ENCODE results near the gene UBAP2. TPM values are rescaled to one million over a fixed set of nuclear protein-coding genes. Genes with fewer than 3 reads are reported as not detected.

The UBAP2 gene
- total and polyA plus RNA-seq, 2 donors (not counting 3 experiments of a cell fraction or from before 2014, with no cell fraction given), result 43.2 to 55.8 TPM

DNA sequence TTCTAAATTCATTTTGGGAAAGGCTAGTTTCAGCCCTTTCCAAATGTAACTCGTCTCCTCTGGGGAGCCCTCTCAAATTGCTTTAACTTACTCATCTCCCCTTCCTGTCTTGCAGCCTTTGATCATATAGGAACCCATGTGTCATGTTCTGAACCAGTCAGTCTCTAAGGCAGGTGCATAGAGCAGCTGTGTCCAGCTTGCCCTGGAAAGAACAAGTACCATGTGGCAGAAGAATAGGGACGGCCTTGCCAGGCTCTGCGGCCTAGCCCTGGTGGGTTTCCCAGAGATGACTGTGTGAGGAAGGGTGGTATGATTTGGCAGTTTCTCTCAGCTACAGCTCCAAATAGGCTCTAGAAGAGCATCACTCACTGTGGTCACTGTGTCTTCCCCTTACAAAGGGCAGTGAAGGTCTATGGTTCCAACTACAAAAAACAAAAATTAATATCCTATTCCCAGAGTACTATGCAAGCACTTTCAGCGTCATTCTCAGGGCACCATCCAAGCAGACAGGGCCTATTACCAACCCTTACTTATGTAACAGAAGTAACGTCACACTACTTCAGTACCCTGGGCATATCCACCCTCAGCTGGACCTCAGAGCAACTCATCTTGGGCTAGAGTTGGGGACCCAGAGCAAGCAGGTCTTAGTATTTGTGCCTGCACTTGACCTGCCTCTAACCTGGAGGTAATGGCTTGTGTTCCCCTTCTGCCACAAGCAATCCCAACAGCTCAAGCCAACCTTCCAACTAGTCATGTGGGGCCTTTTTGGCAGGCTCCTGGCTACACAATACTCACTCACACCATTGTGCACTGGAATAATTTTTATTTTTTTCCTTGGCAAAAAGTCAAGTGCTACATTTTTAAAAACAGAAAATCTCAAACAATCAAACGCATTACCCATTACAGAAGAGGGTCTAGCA is 37.2 kb upstream of the UBAP2 start:
- H3K27me3 ChIP-seq (ENCODE audit: control insufficient read depth in 2 of 2, insufficient read depth in 2 of 2, low read length in 2 of 2), result no peaks in the 10 kb centered on the region
- no peaks in the 10 kb centered on the region for H4K20me1 ChIP-seq (replicated peaks; ENCODE audit: control insufficient read depth, extremely low read depth, insufficient read depth, low read length)
- H3K9ac ChIP-seq (replicated peaks; ENCODE audit: extremely low read depth, insufficient read depth, low read length), result no peak overlapping the region
- peak; percentile 21 for FAIRE-seq
- dilution Hi-C loops (cut with MboI; ENCODE audit: extremely low pct_ligation_motif_present, low sequenced_read_pairs), result no loop called here
- DNase-seq (ENCODE audit: low read depth, low spot score), result no peak
- POLR2A ChIA-PET, result no interaction called here
- H3K9me3 ChIP-seq (replicated peaks; ENCODE audit: control insufficient read depth, insufficient read depth, low read length), result no peaks in the 10 kb centered on the region
- no TSS peak for BruUV-seq (replicated peaks)
- H3K4me2 ChIP-seq (ENCODE audit: insufficient read depth, low read length), result no peak overlapping the region
- H3K36me3 ChIP-seq (ENCODE audit: control insufficient read depth in 2 of 2, extremely low read depth in 1 of 2, insufficient read depth in 2 of 2, low read length in 2 of 2), result peaks cover 20 to 23% of the 10 kb centered on the region in 2 experiments
- no peak for TF ChIP-seq JUN (IDR thresholded peaks at IDR 0.05; ENCODE audit: borderline replicate concordance, insufficient read depth, insufficient read length, low read depth)
- no peak for TF ChIP-seq MYC (IDR thresholded peaks at IDR 0.05; ENCODE audit: low read depth, low read length)
- TF ChIP-seq, protein P1, sequence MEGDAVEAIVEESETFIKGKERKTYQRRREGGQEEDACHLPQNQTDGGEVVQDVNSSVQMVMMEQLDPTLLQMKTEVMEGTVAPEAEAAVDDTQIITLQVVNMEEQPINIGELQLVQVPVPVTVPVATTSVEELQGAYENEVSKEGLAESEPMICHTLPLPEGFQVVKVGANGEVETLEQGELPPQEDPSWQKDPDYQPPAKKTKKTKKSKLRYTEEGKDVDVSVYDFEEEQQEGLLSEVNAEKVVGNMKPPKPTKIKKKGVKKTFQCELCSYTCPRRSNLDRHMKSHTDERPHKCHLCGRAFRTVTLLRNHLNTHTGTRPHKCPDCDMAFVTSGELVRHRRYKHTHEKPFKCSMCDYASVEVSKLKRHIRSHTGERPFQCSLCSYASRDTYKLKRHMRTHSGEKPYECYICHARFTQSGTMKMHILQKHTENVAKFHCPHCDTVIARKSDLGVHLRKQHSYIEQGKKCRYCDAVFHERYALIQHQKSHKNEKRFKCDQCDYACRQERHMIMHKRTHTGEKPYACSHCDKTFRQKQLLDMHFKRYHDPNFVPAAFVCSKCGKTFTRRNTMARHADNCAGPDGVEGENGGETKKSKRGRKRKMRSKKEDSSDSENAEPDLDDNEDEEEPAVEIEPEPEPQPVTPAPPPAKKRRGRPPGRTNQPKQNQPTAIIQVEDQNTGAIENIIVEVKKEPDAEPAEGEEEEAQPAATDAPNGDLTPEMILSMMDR (IDR thresholded peaks at IDR 0.05; ENCODE audit: extremely low read depth in 1 of 2, insufficient read depth in 1 of 2, low read depth in 1 of 2, low read length in 2 of 2), result no peak
- TF ChIP-seq POLR2A (IDR thresholded peaks at IDR 0.05; ENCODE audit: low read depth, low read length), result no peak
- TF ChIP-seq EZH2 (IDR thresholded peaks at IDR 0.05; ENCODE audit: borderline replicate concordance, low read depth, low read length, severe bottlenecking), result no peak
- no peak for TF ChIP-seq GATA2 (IDR thresholded peaks at IDR 0.05; ENCODE audit: insufficient read depth, insufficient read length, low read depth, low read length)
- no peak for TF ChIP-seq POLR2AphosphoS5 (IDR thresholded peaks at IDR 0.05; ENCODE audit: insufficient read depth, low read depth, low read length)
- no peak for TF ChIP-seq FOS (IDR thresholded peaks at IDR 0.05; ENCODE audit: borderline replicate concordance, insufficient read depth, low read length)
- TF ChIP-seq, protein P2, sequence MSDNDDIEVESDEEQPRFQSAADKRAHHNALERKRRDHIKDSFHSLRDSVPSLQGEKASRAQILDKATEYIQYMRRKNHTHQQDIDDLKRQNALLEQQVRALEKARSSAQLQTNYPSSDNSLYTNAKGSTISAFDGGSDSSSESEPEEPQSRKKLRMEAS (IDR thresholded peaks at IDR 0.05; ENCODE audit: insufficient read depth, insufficient read length), result no peak
- CTCF ChIA-PET, result interaction anchor here (1.2 to 3.0 kb wide), 2 partner anchors 12 to 161 kb away, joined by 3 to 8 read pairs; no protein-coding TSS in a partner anchor
- no peaks in the 10 kb centered on the region for H3K79me2 ChIP-seq (ENCODE audit: control insufficient read depth, insufficient read depth, low read length)
- no peaks in the 10 kb centered on the region for H3K4me1 ChIP-seq (ENCODE audit: control insufficient read depth, extremely low read depth, insufficient read depth, low read length)
- H3K27ac ChIP-seq (ENCODE audit: insufficient read depth, low read depth, low read length), result no peak overlapping the region
- intact Hi-C loops (cut with micrococcal nuclease), result no loop called here
- no peaks in the 10 kb centered on the region for H3K9me1 ChIP-seq (replicated peaks; ENCODE audit: control insufficient read depth, extremely low read depth, insufficient read depth, low read length)
- no peak overlapping the region for H2AFZ ChIP-seq (ENCODE audit: low read depth, low read length)
- H3K4me3 ChIP-seq (replicated peaks in 1 of 3; ENCODE audit: insufficient read depth in 1 of 3, low read depth in 1 of 3, low read length in 3 of 3), result no peak overlapping the region

All from endothelial cell of umbilical vein (primary cell).